ENCODE data around the gene SUSD6.
A peak's percentile ranks its signal among the peaks of the same experiment; 100 is the strongest.

Gene SUSD6

GRCh38 chr14:69693145-69693544 lies 81.7 kb downstream of the SUSD6 start:
- DNase-seq (ENCODE audit: low read depth), result peak; percentile 15
- TF ChIP-seq CTCF (conservative IDR thresholded peaks at IDR 0.05; ENCODE audit: low read length), result no peak
- H3K4me3 ChIP-seq (ENCODE audit: low read length), result no peak overlapping the region

- no peak for TF ChIP-seq CTCF (conservative IDR thresholded peaks at IDR 0.05; ENCODE audit: low read length)
- no peak for DNase-seq (ENCODE audit: low read depth)
- H3K4me3 ChIP-seq (ENCODE audit: low read length), result no peak overlapping the region
Observed at GRCh38 chr14:69693801-69694729, 82.7 kb downstream of the SUSD6 start.

DNA sequence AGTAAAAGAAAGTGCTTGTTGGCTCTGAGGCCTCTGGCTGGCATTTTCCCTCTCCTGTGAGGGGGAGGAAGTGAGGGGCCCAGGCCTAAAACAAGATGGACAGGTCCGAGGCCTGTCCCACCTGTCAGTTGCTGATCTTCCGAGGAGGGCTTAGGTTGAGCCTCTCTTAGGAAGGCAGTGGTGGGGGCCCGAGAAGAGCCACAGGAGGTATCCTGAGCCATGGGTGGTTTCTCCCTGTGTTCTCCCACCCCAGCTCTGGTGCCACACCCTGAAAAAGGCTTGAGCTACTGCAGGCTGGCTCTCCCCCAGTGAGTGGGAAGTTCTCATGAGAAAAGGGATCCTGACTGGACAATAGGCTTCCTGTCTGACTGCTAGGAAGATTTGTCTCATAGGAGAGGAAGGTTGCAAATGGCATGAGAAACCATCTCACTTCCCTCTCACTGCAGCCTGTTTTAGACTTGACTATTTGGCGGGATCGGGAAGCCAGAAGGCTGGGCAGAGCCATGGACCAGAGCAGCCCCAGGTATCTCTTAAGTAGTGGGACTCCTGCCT lies 83.4 kb downstream of the SUSD6 start:
- no peak for TF ChIP-seq CTCF (conservative IDR thresholded peaks at IDR 0.05; ENCODE audit: low read length)
- H3K4me3 ChIP-seq (ENCODE audit: low read length), result no peak overlapping the region
- DNase-seq (ENCODE audit: low read depth), result peak; percentile 21

- no peak for TF ChIP-seq CTCF (conservative IDR thresholded peaks at IDR 0.05; ENCODE audit: low read length)
- peak; percentile 50 for DNase-seq (ENCODE audit: low read depth)
- H3K4me3 ChIP-seq (ENCODE audit: low read length), result no peak overlapping the region
Observed at GRCh38 chr14:69695322-69696203, 84.2 kb downstream of the SUSD6 start.

- TF ChIP-seq CTCF (conservative IDR thresholded peaks at IDR 0.05; ENCODE audit: low read length), result no peak
- no peak for DNase-seq (ENCODE audit: low read depth)
- H3K4me3 ChIP-seq (ENCODE audit: low read length), result no peak overlapping the region
Observed at GRCh38 chr14:69696204-69696527, 84.8 kb downstream of the SUSD6 start.

DNA sequence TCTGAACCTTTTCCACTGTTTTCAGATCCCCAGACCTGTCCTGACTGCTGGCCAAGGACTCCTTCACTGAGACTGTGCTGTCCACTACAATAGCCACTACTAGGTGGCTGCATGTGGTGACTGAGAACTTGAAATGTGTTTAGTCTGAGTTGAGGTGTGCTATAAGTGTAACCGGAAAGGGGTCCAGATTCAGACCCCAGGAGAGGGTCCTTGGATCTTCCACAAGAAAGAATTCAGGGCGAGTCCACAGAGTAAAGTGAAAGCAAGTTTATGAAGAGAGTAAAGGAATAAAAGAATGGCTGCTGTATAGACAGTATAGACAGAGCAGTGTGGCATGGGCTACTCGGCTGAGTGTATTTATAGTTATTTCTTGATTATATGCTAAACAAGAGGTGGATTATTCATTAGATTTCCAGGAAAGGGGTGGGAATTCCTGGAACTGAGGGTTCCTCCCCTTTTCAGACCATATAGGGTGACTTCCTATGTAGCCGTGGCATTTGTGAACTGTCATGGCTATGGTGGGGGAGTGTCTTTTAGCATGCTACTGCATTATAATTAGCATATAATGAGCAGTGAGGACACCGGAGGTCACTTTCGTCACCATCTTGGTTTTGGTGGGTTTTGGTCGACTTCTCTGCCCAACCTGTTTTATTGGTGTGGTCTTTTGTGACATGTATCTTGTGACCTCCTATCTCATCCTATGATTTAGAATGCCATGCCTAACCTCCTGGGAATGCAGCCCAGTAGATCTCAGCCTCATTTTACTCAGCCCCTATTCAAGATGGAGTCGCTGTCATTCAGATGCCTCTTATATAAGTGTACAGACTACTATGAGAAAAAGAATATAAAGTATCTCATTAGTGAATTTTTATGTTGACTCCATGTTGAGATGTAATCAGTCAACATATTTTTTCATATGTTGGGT lies 85.5 kb downstream of the SUSD6 start:
- no peak for DNase-seq (ENCODE audit: low read depth)
- no peak for TF ChIP-seq CTCF (conservative IDR thresholded peaks at IDR 0.05; ENCODE audit: low read length)
- H3K4me3 ChIP-seq (ENCODE audit: low read length), result no peak overlapping the region

Data from AG10803 (cell line).